Prostate gland (tissue), 1 donor: ENCODE results near the gene FAM8A1.

ENCODE experiments used
- POLR2A ChIP-seq: fragments of 450-650 bp; IDR thresholded peaks from one replicate; pipeline ENCODE4 v1.6.1; 2016; ENCODE audit warnings: antibody characterized with exemption, mild to moderate bottlenecking
- POLR2AphosphoS5 ChIP-seq: sonication (generic); formaldehyde crosslinking; IDR thresholded peaks from one replicate; pipeline ENCODE4 v1.6.1; 2017; ENCODE audit warnings: antibody characterized with exemption

DNA sequence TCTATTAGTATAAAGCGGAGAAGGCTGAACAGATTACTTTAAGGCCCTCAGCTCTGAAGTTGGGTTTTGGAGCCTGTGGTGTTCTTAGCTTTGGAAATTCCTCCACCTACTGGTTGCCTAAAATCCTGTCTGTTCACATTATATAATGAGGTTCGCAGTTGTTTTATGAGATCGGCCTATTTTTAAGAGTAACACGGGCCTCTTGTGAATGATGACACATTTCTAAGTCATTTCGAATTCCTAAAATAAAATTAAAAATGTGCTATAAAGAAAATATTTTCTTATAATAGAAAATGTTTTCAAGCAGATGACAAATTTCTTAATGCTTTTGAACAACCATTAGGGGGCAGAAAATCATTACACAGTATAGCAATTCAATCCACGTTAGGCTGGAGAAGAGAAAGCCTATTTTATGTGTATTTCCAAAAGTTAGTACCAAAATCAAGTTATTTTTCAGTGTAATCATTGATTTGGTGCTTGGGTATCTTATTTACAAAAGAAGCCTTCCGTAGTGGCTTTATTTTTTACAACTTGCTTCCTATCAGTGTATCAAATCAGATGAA, 15.8 kb upstream of the FAM8A1 start:
- peak; percentile 25 for TF ChIP-seq POLR2AphosphoS5
- TF ChIP-seq POLR2A: no peak
